H1 (cell line): ENCODE measurements around the gene ALDH3B1. TPM values are rescaled to one million over a fixed set of nuclear protein-coding genes. Genes with fewer than 3 reads are reported as not detected.

Experiments
- CTCF ChIA-PET: fragments of 300-600 bp; sonication (Branson Sonifier 250); formaldehyde crosslinking; loops from one replicate; lab custom pipeline; 2021; ENCODE audit not compliant: partially characterized antibody; lab: Charles Lee
- POLR2A ChIA-PET: fragments of 300-600 bp; sonication (Branson Sonifier 250); formaldehyde crosslinking; loops from one replicate; lab custom pipeline; 2021; ENCODE audit warnings: inconsistent platforms; ENCODE audit not compliant: partially characterized antibody; lab: Charles Lee
- DNase-seq, 2 experiments: peaks; one replicate each; pipeline versions ENCODE4 v3.0.0 to v3.0.0-alpha.2; 2010 to 2022; ENCODE audit warnings: low spot score in 2 of 2, low read depth in 1 of 2, mixed read lengths in 1 of 2
- FAIRE-seq: peaks from 2 replicates; lab custom pipeline; 2011; peaks lifted over from hg19 to GRCh38; lab: Jason Lieb, UNC
- H2AFZ ChIP-seq: 2 replicates; pipeline ENCODE4 v1.8.1; 2012; ENCODE audit warnings: low read length, inconsistent platforms
- H2AK5ac ChIP-seq: 2 replicates; pipeline ENCODE4 v1.6.1; 2013; ENCODE audit warnings: low read depth, low read length
- H2BK120ac ChIP-seq: replicated peaks from 2 replicates; pipeline ENCODE3; 2013; ENCODE audit warnings: low read depth, low read length, inconsistent platforms
- H2BK12ac ChIP-seq: 2 replicates; pipeline ENCODE4 v1.6.1; 2013; ENCODE audit warnings: low read depth, low read length
- H2BK15ac ChIP-seq: 2 replicates; pipeline ENCODE4 v1.6.1; 2013; ENCODE audit warnings: low read length
- H2BK20ac ChIP-seq: 2 replicates; pipeline ENCODE4 v1.6.1; 2013; ENCODE audit warnings: low read length
- H2BK5ac ChIP-seq: 2 replicates; pipeline ENCODE4 v1.6.1; 2013; ENCODE audit warnings: low read depth, low read length
- H3K14ac ChIP-seq: 2 replicates; pipeline ENCODE4 v1.6.1; 2013; ENCODE audit warnings: inconsistent platforms; ENCODE audit not compliant: insufficient read length
- H3K18ac ChIP-seq: 2 replicates; pipeline ENCODE4 v1.6.1; 2013; ENCODE audit warnings: low read length; ENCODE audit errors: extremely low read depth
- H3K23ac ChIP-seq: 2 replicates; pipeline ENCODE4 v1.6.1; 2013; ENCODE audit warnings: inconsistent platforms; ENCODE audit not compliant: insufficient read length
- H3K23me2 ChIP-seq: 2 replicates; pipeline ENCODE4 v1.6.1; 2013; ENCODE audit warnings: low read depth, low read length
- H3K27ac ChIP-seq: 2 replicates; pipeline ENCODE4 v1.6.1; 2011; ENCODE audit warnings: low read depth, low read length, inconsistent platforms
- H3K27me3 ChIP-seq, 4 experiments: replicated peaks in 1 of 4; 1 replicate in 1 of 4; 2 replicates in 3 of 4; pipeline versions ENCODE4 v1.6.1 to v1.8.1; 2011 to 2013; ENCODE audit warnings: low read length in 3 of 4, mild to moderate bottlenecking in 3 of 4, inconsistent platforms in 2 of 4, mixed read lengths in 2 of 4, moderate library complexity in 1 of 4; ENCODE audit not compliant: control insufficient read depth in 3 of 4, insufficient read depth in 3 of 4; ENCODE audit errors: extremely low read depth in 1 of 4
- H3K36me3 ChIP-seq, 4 experiments: 2 replicates each; pipeline versions ENCODE4 v1.6.1 to v1.8.1; 2011 to 2013; ENCODE audit warnings: mild to moderate bottlenecking in 4 of 4, low read length in 3 of 4, moderate library complexity in 2 of 4, control low read depth in 1 of 4, inconsistent platforms in 1 of 4; ENCODE audit not compliant: insufficient read depth in 4 of 4, control insufficient read depth in 2 of 4
- H3K4ac ChIP-seq: replicated peaks from 2 replicates; pipeline ENCODE3; 2013; ENCODE audit warnings: low read length, low read depth, mixed read lengths, inconsistent platforms; ENCODE audit not compliant: insufficient read length
- H3K4me1 ChIP-seq, 4 experiments: replicated peaks in 1 of 4; 1 replicate in 1 of 4; 2 replicates in 3 of 4; pipeline versions ENCODE4 v1.6.1 to v1.8.1; 2011 to 2013; ENCODE audit warnings: low read length in 3 of 4, inconsistent platforms in 2 of 4, mixed read lengths in 1 of 4; ENCODE audit not compliant: insufficient read depth in 4 of 4, control insufficient read depth in 3 of 4
- H3K4me2 ChIP-seq, 2 experiments: 2 replicates each; pipeline versions ENCODE4 v1.6.1 to v1.8.1; 2011 to 2013; ENCODE audit warnings: low read depth in 2 of 2, low read length in 2 of 2, control low read depth in 1 of 2, inconsistent platforms in 1 of 2, mild to moderate bottlenecking in 1 of 2; ENCODE audit not compliant: insufficient read depth in 1 of 2
- H3K4me3 ChIP-seq, 4 experiments: fragments of 200-600, 300-600 bp in 1 of 4; sonication (generic), shearing (Covaris generic), sonication (Bioruptor Twin) in 1 of 4; 2 replicates each; pipeline versions ENCODE4 v1.5.1 to v1.8.1; 2011 to 2016; ENCODE audit warnings: low read length in 4 of 4, low read depth in 3 of 4, control low read depth in 2 of 4, inconsistent platforms in 2 of 4, mild to moderate bottlenecking in 2 of 4, mixed read lengths in 1 of 4, moderate library complexity in 1 of 4; ENCODE audit not compliant: insufficient read depth in 2 of 4; ENCODE audit errors: extremely low read depth in 1 of 4
- H3K56ac ChIP-seq: replicated peaks from 2 replicates; pipeline ENCODE3; 2013; ENCODE audit warnings: low read depth, mild to moderate bottlenecking, mixed read lengths, low read length, inconsistent platforms; ENCODE audit not compliant: insufficient read length
- H3K79me1 ChIP-seq: 2 replicates; pipeline ENCODE4 v1.6.1; 2013; ENCODE audit warnings: low read depth, low read length, control low read depth
- H3K79me2 ChIP-seq, 2 experiments: 2 replicates each; pipeline versions ENCODE4 v1.6.1 to v1.8.1; 2012 to 2013; ENCODE audit warnings: low read length in 2 of 2, mild to moderate bottlenecking in 2 of 2, inconsistent platforms in 1 of 2; ENCODE audit not compliant: insufficient read depth in 2 of 2, control insufficient read depth in 1 of 2
- H3K9ac ChIP-seq, 4 experiments: replicated peaks in 1 of 4; 1 replicate in 1 of 4; 2 replicates in 3 of 4; pipeline versions ENCODE4 v1.6.1 to v1.8.1; 2011 to 2013; ENCODE audit warnings: low read depth in 3 of 4, low read length in 3 of 4, control low read depth in 2 of 4, mild to moderate bottlenecking in 2 of 4, moderate library complexity in 2 of 4, inconsistent platforms in 1 of 4; ENCODE audit errors: extremely low read depth in 1 of 4
- H3K9me3 ChIP-seq, 2 experiments: 2 replicates each; pipeline versions ENCODE4 v1.6.1 to v1.8.1; 2012 to 2013; ENCODE audit warnings: mild to moderate bottlenecking in 2 of 2, moderate library complexity in 2 of 2, control low read depth in 1 of 2, inconsistent platforms in 1 of 2, low read depth in 1 of 2, low read length in 1 of 2, mixed read lengths in 1 of 2; ENCODE audit not compliant: insufficient read depth in 2 of 2
- H4K20me1 ChIP-seq, 2 experiments: replicated peaks in 1 of 2; 2 replicates each; pipeline versions ENCODE3 to v1.8.1; 2011 to 2013; ENCODE audit warnings: inconsistent platforms in 2 of 2, low read length in 2 of 2, mild to moderate bottlenecking in 1 of 2; ENCODE audit not compliant: insufficient read depth in 2 of 2, control insufficient read depth in 1 of 2
- H4K5ac ChIP-seq: 2 replicates; pipeline ENCODE4 v1.6.1; 2013; ENCODE audit warnings: low read length, low read depth, mixed read lengths, inconsistent platforms; ENCODE audit not compliant: insufficient read length
- H4K8ac ChIP-seq: 2 replicates; pipeline ENCODE4 v1.8.0; 2013; ENCODE audit warnings: mild to moderate bottlenecking, moderate library complexity, low read length, inconsistent platforms; ENCODE audit not compliant: insufficient read depth; ENCODE audit errors: extremely low read depth
- H4K91ac ChIP-seq: replicated peaks from 2 replicates; pipeline ENCODE3; 2013; ENCODE audit warnings: low read length, mixed read lengths, inconsistent platforms; ENCODE audit not compliant: insufficient read length
- ATF2 ChIP-seq: IDR thresholded peaks from 2 replicates; pipeline ENCODE4 v1.6.1; 2012; ENCODE audit warnings: low read length, inconsistent platforms
- CBX8 ChIP-seq: fragments of 300-800, 300-1000 bp; sonication (generic); IDR thresholded peaks from 2 replicates; pipeline ENCODE4 v1.7.1; 2016; ENCODE audit warnings: low read depth, low read length, borderline replicate concordance
- CTCF ChIP-seq, 3 experiments: IDR thresholded peaks; 1 replicate in 2 of 3; 2 replicates in 1 of 3; pipeline versions ENCODE4 v1.5.1 to v1.6.1; 2011; ENCODE audit warnings: low read length in 3 of 3, mild to moderate bottlenecking in 3 of 3, inconsistent platforms in 2 of 3, low read depth in 1 of 3, moderate library complexity in 1 of 3; ENCODE audit not compliant: insufficient read depth in 1 of 3; ENCODE audit errors: control extremely low read depth in 1 of 3
- EZH2 ChIP-seq: fragments of 200-600 bp; sonication (generic); IDR thresholded peaks from 2 replicates; pipeline ENCODE4 v1.7.1; 2012; ENCODE audit warnings: low read depth, mild to moderate bottlenecking, moderate library complexity, low read length, inconsistent platforms; ENCODE audit not compliant: severe bottlenecking
- SIRT6 ChIP-seq: IDR thresholded peaks from one replicate; pipeline ENCODE4 v1.7.1; 2012; ENCODE audit warnings: low read length, inconsistent platforms
- SRF ChIP-seq: IDR thresholded peaks from 2 replicates; pipeline ENCODE4 v1.6.1; 2011; ENCODE audit warnings: mild to moderate bottlenecking, low read depth, low read length, moderate library complexity
- TBP ChIP-seq: IDR thresholded peaks from 2 replicates; pipeline ENCODE4 v1.6.1; 2011; ENCODE audit warnings: low read depth, low read length, improper control_type of control experiment
- WGBS, 2 experiments: shearing (Covaris generic) in 1 of 2; methylation state at CpG; one replicate each; pipeline versions ENCODE4 v1.1.6 to v1.1.7; 2013 to 2015; ENCODE audit warnings: low lambda C conversion rate in 2 of 2, mixed read lengths in 2 of 2, inconsistent platforms in 1 of 2, low coverage in 1 of 2, missing lambda C conversion rate in 1 of 2; ENCODE audit not compliant: insufficient replicate concordance in 2 of 2, insufficient coverage in 1 of 2, insufficient read length in 1 of 2; ENCODE audit errors: extremely low coverage in 1 of 2, missing lambda C conversion rate in 1 of 2; 5-methylcytosine and 5-hydroxymethylcytosine counted together
- polyA plus RNA-seq, 7 experiments: library from polyadenylated mRNA; depleted of rRNA in 3 of 7; stranded (reverse) in 5 of 7; unstranded in 2 of 7; fragments of >200 nt in 5 of 7; fragments of 200-250 nt in 2 of 7; gene quantifications; 1 replicate in 5 of 7; 2 replicates in 1 of 7; 4 replicates in 1 of 7; pipeline versions ENCODE4 v1.2.1 to v1.2.3, GENCODE V29; 2011 to 2013; ENCODE audit warnings: missing spikeins in 2 of 7, mixed read lengths in 2 of 7
- total RNA-seq: library from RNA; stranded (reverse); fragmentation: NEBNext Ultra II Directional; extraction: Animal tissue kit (Norgen Biotek cat#: 25700); gene quantifications from 2 replicates; pipeline ENCODE4 v1.2.1, GENCODE V29; 2021

ALDH3B1 gene
- total and polyA plus RNA-seq, 2 of the 8 experiments (the other 6 are each of a cell fraction or from before 2014, with no cell fraction given), result 0.32 to 0.47 TPM

- no peak overlapping the region for H2BK5ac ChIP-seq
- H3K23ac ChIP-seq, result no peak overlapping the region
- peaks cover 4 to 6% of the 10 kb centered on the region in 2 experiments for H4K20me1 ChIP-seq
- no peak overlapping the region for H3K14ac ChIP-seq
- no peaks in the 10 kb centered on the region for H3K9me3 ChIP-seq
- no peaks in the 10 kb centered on the region for H3K27me3 ChIP-seq
- no peak overlapping the region for H2BK15ac ChIP-seq
- H3K4me1 ChIP-seq, result no peaks in the 10 kb centered on the region
- H2AK5ac ChIP-seq, result no peak overlapping the region
- H3K79me2 ChIP-seq, result no peaks in the 10 kb centered on the region; a peak in 1 of 4 replicates
- no peak overlapping the region for H3K4me2 ChIP-seq
- H3K18ac ChIP-seq, result no peak overlapping the region
- FAIRE-seq (no peak), DNase-seq (no peak)
- no peak overlapping the region for H3K9ac ChIP-seq
- no peak overlapping the region for H3K27ac ChIP-seq
- 100% methylated on average over 2 of the region's 2 CpGs; no CpG with 5 or more reads in 1 of the 2 experiments for WGBS, 2 experiments
- no peak overlapping the region for H4K8ac ChIP-seq
- no peak overlapping the region for H4K91ac ChIP-seq
- no peak overlapping the region for H3K56ac ChIP-seq
- no peak overlapping the region for H2BK120ac ChIP-seq
- peaks cover 43 to 92% (median 85%) of the 10 kb centered on the region in 4 experiments for H3K36me3 ChIP-seq
- POLR2A ChIA-PET, result interaction anchor here (1.4 kb wide), 2 partner anchors 9 to 13 kb away, joined by 4 to 5 read pairs; no protein-coding TSS in a partner anchor
- no peak overlapping the region for H2BK20ac ChIP-seq
- H3K4ac ChIP-seq, result no peak overlapping the region
- CTCF ChIA-PET, result interaction anchor here (1.2 kb wide), 1 partner anchor 144 kb away, joined by 3 read pairs; no protein-coding TSS in a partner anchor
- peaks cover 3% of the 10 kb centered on the region; the same call in 1 of the 2 replicates for H3K79me1 ChIP-seq
- H4K5ac ChIP-seq, result no peak overlapping the region
- no peak overlapping the region for H2AFZ ChIP-seq
- no peaks in the 10 kb centered on the region for H3K23me2 ChIP-seq
- TF ChIP-seq SRF (no peak), SIRT6 (no peak), CTCF (IDR thresholded peaks at IDR 0.05; ENCODE audit: control extremely low read depth in 1 of 3, insufficient read depth in 1 of 3, low read depth in 1 of 3, low read length in 3 of 3) (no peak), ATF2 (no peak), EZH2 (no peak), TBP (no peak), CBX8 (no peak)
- no peak overlapping the region for H3K4me3 ChIP-seq
- H2BK12ac ChIP-seq, result no peak overlapping the region
Observed at GRCh38 chr11:68064926-68065325, 54.8 kb downstream of the ALDH3B1 start.
